Measurements from ENCODE around the gene IGLON5.

Gene IGLON5

GRCh38 chr19:51318687-51319648, 7.5 kb downstream of the IGLON5 start:
- DNase-seq, result no peak

GRCh38 chr19:51319649-51320279, 8.3 kb downstream of the IGLON5 start:
- DNase-seq, result no peak

- no peak for DNase-seq
Measured at GRCh38 chr19:51320280-51320657, 8.8 kb downstream of the IGLON5 start.

GRCh38 chr19:51321799-51322198, 10.4 kb downstream of the IGLON5 start:
- DNase-seq, result no peak

GRCh38 chr19:51323481-51324166, 12.2 kb downstream of the IGLON5 start:
- no peak for DNase-seq

GRCh38 chr19:51324167-51324481, 12.7 kb downstream of the IGLON5 start:
- no peak for DNase-seq

GRCh38 chr19:51325161-51325976, 13.9 kb downstream of the IGLON5 start:
- DNase-seq, result no peak

- DNase-seq, result no peak
Measured at GRCh38 chr19:51326216-51327065, 15.0 kb downstream of the IGLON5 start.

- DNase-seq, result peak; percentile 68
Measured at GRCh38 chr19:51327066-51328001, 15.9 kb downstream of the IGLON5 start.

- DNase-seq, result no peak
Measured at GRCh38 chr19:51329411-51329810, 18.0 kb downstream of the IGLON5 start.

- no peak for DNase-seq
Measured at GRCh38 chr19:51330366-51330765, 18.9 kb downstream of the IGLON5 start.

GRCh38 chr19:51331193-51331592, 19.7 kb downstream of the IGLON5 start:
- DNase-seq, result no peak

- no peak for DNase-seq
Measured at GRCh38 chr19:51331716-51332115, 20.3 kb downstream of the IGLON5 start.

- no peak for DNase-seq
Measured at GRCh38 chr19:51333836-51334460, 22.5 kb downstream of the IGLON5 start.

GRCh38 chr19:51337141-51337860, 25.9 kb downstream of the IGLON5 start:
- no peak for DNase-seq

GRCh38 chr19:51337861-51338562, 26.6 kb downstream of the IGLON5 start:
- DNase-seq, result no peak

- DNase-seq, result peak; percentile 85
Measured at GRCh38 chr19:51338563-51339312, 27.3 kb downstream of the IGLON5 start.

GRCh38 chr19:51339313-51339686, 27.9 kb downstream of the IGLON5 start:
- DNase-seq, result no peak

All from activated CD4-positive, alpha-beta T cell treated with anti-CD3 and anti-CD28 coated beads, Interleukin-2, amount 50 U/mL, for 16 hours (primary cell).